ENCODE measurements around the gene ACSS3. TPM values are rescaled to one million over a fixed set of nuclear protein-coding genes. Genes with fewer than 3 reads are reported as not detected.

The ACSS3 gene
- total RNA-seq, 1 donor from 2014 or later, result 23.4 TPM

- Mint-ChIP-seq H3K27ac (no peak overlapping the region), H3K4me3 (no peak overlapping the region), H3K9me3 (no peaks in the 10 kb centered on the region), H3K4me1 (no peaks in the 10 kb centered on the region), H3K27me3 (ENCODE audit: low read depth) (peaks cover 27% of the 10 kb centered on the region), H3K36me3 (no peaks in the 10 kb centered on the region)
- TF ChIP-seq, protein P1, sequence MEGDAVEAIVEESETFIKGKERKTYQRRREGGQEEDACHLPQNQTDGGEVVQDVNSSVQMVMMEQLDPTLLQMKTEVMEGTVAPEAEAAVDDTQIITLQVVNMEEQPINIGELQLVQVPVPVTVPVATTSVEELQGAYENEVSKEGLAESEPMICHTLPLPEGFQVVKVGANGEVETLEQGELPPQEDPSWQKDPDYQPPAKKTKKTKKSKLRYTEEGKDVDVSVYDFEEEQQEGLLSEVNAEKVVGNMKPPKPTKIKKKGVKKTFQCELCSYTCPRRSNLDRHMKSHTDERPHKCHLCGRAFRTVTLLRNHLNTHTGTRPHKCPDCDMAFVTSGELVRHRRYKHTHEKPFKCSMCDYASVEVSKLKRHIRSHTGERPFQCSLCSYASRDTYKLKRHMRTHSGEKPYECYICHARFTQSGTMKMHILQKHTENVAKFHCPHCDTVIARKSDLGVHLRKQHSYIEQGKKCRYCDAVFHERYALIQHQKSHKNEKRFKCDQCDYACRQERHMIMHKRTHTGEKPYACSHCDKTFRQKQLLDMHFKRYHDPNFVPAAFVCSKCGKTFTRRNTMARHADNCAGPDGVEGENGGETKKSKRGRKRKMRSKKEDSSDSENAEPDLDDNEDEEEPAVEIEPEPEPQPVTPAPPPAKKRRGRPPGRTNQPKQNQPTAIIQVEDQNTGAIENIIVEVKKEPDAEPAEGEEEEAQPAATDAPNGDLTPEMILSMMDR (IDR thresholded peaks at IDR 0.05; ENCODE audit: unreplicated experiment), result no peak
- DNase-seq (ENCODE audit: low spot score in 2 of 2, unreplicated experiment in 2 of 2), result no peak
Measured at GRCh38 chr12:81288651-81289050, 210.8 kb downstream of the ACSS3 start.

GRCh38 chr12:81294325-81295190 is 216.7 kb downstream of the ACSS3 start:
- Mint-ChIP-seq H3K9me3 (no peaks in the 10 kb centered on the region), H3K4me1 (peaks cover 1% of the 10 kb centered on the region), H3K27me3 (ENCODE audit: low read depth) (peaks cover 14% of the 10 kb centered on the region), H3K4me3 (no peak overlapping the region), H3K27ac (no peak overlapping the region), H3K36me3 (no peaks in the 10 kb centered on the region)
- TF ChIP-seq, protein P1 (IDR thresholded peaks at IDR 0.05; ENCODE audit: unreplicated experiment), result no peak
- no peak for DNase-seq (ENCODE audit: low spot score in 2 of 2, unreplicated experiment in 2 of 2)

DNA sequence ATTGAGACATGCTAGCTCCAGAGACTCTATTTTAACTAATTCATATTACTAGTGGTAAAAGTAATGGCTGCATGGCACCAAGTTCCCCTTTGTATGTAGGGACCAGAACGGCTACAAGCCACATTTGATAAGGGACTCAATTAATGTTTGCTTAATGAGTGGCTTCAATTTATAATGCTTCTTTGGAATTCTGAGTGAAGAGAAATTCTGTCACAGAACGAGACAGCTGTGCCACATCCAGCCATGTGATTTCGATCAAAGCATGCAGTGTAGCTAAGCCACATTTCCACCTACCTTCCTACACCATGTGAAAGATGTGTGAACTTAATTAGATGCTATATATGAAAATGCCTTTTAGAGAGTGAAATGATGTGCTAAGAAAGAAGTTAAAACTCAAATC is 217.4 kb downstream of the ACSS3 start:
- Mint-ChIP-seq H3K4me1 (peaks cover 1% of the 10 kb centered on the region), H3K9me3 (no peaks in the 10 kb centered on the region), H3K27me3 (ENCODE audit: low read depth) (peaks cover 14% of the 10 kb centered on the region), H3K4me3 (no peak overlapping the region), H3K36me3 (no peaks in the 10 kb centered on the region), H3K27ac (no peak overlapping the region)
- no peak for DNase-seq (ENCODE audit: low spot score in 2 of 2, unreplicated experiment in 2 of 2)
- TF ChIP-seq, protein P1 (IDR thresholded peaks at IDR 0.05; ENCODE audit: unreplicated experiment), result no peak

GRCh38 chr12:81296556-81297305 is 218.9 kb downstream of the ACSS3 start:
- H3K9me3 Mint-ChIP-seq, result no peaks in the 10 kb centered on the region
- H3K4me1 Mint-ChIP-seq, result peaks cover 1% of the 10 kb centered on the region
- DNase-seq (ENCODE audit: low spot score in 2 of 2, unreplicated experiment in 2 of 2), result no peak
- H3K4me3 Mint-ChIP-seq, result no peak overlapping the region
- H3K36me3 Mint-ChIP-seq, result no peaks in the 10 kb centered on the region
- TF ChIP-seq, protein P1 (IDR thresholded peaks at IDR 0.05; ENCODE audit: unreplicated experiment), result no peak
- H3K27me3 Mint-ChIP-seq (ENCODE audit: low read depth), result peaks cover 8% of the 10 kb centered on the region
- no peak overlapping the region for H3K27ac Mint-ChIP-seq

DNA sequence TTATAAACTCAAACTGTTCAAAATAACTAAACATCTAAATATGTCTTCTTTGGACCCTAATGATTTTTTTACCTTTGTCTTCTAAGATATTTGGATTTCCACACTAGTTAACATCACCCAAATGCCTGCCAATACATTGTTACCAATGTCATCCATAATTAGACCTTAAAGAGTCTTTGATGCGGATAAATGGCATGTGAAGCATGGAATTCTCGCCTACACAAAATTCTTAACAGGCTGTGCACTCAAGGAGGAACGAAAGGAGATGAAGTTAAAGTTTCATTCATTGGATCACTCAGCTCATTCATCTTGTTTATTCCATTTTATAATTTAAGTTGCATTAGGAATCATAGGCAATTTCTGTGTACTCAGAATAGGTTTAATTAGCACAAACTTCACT is 219.7 kb downstream of the ACSS3 start:
- no peak for DNase-seq (ENCODE audit: low spot score in 2 of 2, unreplicated experiment in 2 of 2)
- Mint-ChIP-seq H3K27me3 (ENCODE audit: low read depth) (peaks cover 8% of the 10 kb centered on the region), H3K36me3 (no peaks in the 10 kb centered on the region), H3K27ac (no peak overlapping the region), H3K9me3 (no peaks in the 10 kb centered on the region), H3K4me3 (no peak overlapping the region), H3K4me1 (peaks cover 1% of the 10 kb centered on the region)
- TF ChIP-seq, protein P1 (IDR thresholded peaks at IDR 0.05; ENCODE audit: unreplicated experiment), result no peak

Data from mesothelial cell of epicardium (in vitro differentiated cells).